OCI-M2 (cell line): ENCODE data around the gene PKNOX1.
"Not testable (repeated sequence)": the region's sequence is repeated elsewhere in the genome, so short reads cannot be mapped to it uniquely, and the experiment has no call there.

Experiments
- DNase-seq: peaks from one replicate; lab custom pipeline; 2025; ENCODE audit not compliant: unreplicated experiment; lab: John Stamatoyannopoulos, UW

The PKNOX1 gene

GRCh38 chr21:43015906-43016540 lies 41.7 kb downstream of the PKNOX1 start:
- no peak for DNase-seq

GRCh38 chr21:43016728-43017127 lies 42.4 kb downstream of the PKNOX1 start:
- DNase-seq: no peak

- DNase-seq: no peak
Measured at GRCh38 chr21:43018519-43018918, 44.2 kb downstream of the PKNOX1 start.

GRCh38 chr21:43020177-43020576 lies 45.8 kb downstream of the PKNOX1 start:
- DNase-seq: no peak

GRCh38 chr21:43020771-43021170 lies 46.4 kb downstream of the PKNOX1 start:
- DNase-seq: no peak

- no peak for DNase-seq
Measured at GRCh38 chr21:43021191-43021590, 46.8 kb downstream of the PKNOX1 start.

GRCh38 chr21:43021756-43022600 lies 47.6 kb downstream of the PKNOX1 start:
- no peak for DNase-seq

GRCh38 chr21:43023175-43023574 lies 48.8 kb downstream of the PKNOX1 start:
- DNase-seq: no peak

- DNase-seq: no peak
Measured at GRCh38 chr21:43024439-43025136, 50.2 kb downstream of the PKNOX1 start.

GRCh38 chr21:43025636-43026180 lies 51.3 kb downstream of the PKNOX1 start:
- DNase-seq: no peak

GRCh38 chr21:43027846-43028731 lies 53.7 kb downstream of the PKNOX1 start:
- no peak for DNase-seq

GRCh38 chr21:43029785-43030184 lies 55.4 kb downstream of the PKNOX1 start:
- no peak for DNase-seq

- DNase-seq: no peak
Measured at GRCh38 chr21:43031121-43031619, 56.8 kb downstream of the PKNOX1 start.

- DNase-seq: no peak
Measured at GRCh38 chr21:43034101-43034500, 59.7 kb downstream of the PKNOX1 start.

- no peak for DNase-seq
Measured at GRCh38 chr21:43034826-43035225, 60.5 kb downstream of the PKNOX1 start.

- not testable (repeated sequence) for DNase-seq
Measured at GRCh38 chr21:43036889-43037288, 62.5 kb downstream of the PKNOX1 start.

- not testable (repeated sequence) for DNase-seq
Measured at GRCh38 chr21:43037918-43038658, 63.7 kb downstream of the PKNOX1 start.

- DNase-seq: not testable (repeated sequence)
Measured at GRCh38 chr21:43038659-43039044, 64.3 kb downstream of the PKNOX1 start.

GRCh38 chr21:43042169-43042568 lies 67.8 kb downstream of the PKNOX1 start:
- DNase-seq: not testable (repeated sequence)

GRCh38 chr21:43043291-43043690 lies 68.9 kb downstream of the PKNOX1 start:
- not testable (repeated sequence) for DNase-seq
